Fibroblast of villous mesenchyme (primary cell): ENCODE measurements around the gene SLC4A2. TPM values are rescaled to one million over a fixed set of nuclear protein-coding genes. Genes with fewer than 3 reads are reported as not detected.
A peak's percentile ranks its signal among the peaks of the same experiment; 100 is the strongest.

ENCODE experiments used
- DNase-seq: peaks from one replicate; pipeline ENCODE4 v3.0.0-alpha.2; 2010; ENCODE audit warnings: low read depth
- H3K4me3 ChIP-seq: 2 replicates; pipeline ENCODE4 v1.5.1; 2011; ENCODE audit warnings: low read depth, mild to moderate bottlenecking, low read length
- total RNA-seq: library from RNA; depleted of rRNA; stranded (reverse); fragments of >200 nt; gene quantifications from 2 replicates; pipeline ENCODE4 v1.2.3, GENCODE V29; 2012
- TF ChIP-seq, protein P1 (sequence below): IDR thresholded peaks from 2 replicates; pipeline ENCODE4 v1.5.1; 2012; ENCODE audit warnings: low read depth, mild to moderate bottlenecking, low read length; ENCODE audit not compliant: insufficient read depth

Gene SLC4A2
- total RNA-seq, 1 donor = 85.5 TPM

DNA sequence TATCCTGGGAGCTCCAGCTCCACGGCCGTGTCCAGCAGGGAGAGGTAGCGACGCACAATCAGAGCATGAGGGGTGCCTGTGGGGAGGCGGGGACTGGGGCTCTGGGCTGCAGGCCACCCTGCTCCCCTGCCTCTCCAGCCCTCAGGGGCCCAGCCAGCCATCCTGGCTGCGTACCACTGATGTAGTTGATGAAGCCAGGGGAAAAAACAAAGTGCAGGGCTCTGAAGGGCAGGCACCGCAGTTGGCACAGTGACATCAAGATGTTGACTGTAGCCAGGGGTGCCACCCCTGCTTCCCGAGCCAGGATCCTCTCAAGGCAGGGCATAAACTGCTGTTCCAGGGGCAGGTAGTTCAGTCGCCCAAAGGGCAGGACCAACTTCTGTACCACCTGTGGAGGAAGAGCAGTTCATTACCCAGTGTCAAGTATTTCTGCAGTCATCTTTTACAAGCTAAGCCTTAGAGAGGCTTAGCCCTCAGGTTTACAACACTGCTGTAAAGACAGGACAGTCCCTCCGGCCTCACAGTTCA is 18.4 kb downstream of the SLC4A2 start:
- TF ChIP-seq, protein P1, sequence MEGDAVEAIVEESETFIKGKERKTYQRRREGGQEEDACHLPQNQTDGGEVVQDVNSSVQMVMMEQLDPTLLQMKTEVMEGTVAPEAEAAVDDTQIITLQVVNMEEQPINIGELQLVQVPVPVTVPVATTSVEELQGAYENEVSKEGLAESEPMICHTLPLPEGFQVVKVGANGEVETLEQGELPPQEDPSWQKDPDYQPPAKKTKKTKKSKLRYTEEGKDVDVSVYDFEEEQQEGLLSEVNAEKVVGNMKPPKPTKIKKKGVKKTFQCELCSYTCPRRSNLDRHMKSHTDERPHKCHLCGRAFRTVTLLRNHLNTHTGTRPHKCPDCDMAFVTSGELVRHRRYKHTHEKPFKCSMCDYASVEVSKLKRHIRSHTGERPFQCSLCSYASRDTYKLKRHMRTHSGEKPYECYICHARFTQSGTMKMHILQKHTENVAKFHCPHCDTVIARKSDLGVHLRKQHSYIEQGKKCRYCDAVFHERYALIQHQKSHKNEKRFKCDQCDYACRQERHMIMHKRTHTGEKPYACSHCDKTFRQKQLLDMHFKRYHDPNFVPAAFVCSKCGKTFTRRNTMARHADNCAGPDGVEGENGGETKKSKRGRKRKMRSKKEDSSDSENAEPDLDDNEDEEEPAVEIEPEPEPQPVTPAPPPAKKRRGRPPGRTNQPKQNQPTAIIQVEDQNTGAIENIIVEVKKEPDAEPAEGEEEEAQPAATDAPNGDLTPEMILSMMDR = no peak
- DNase-seq = no peak
- H3K4me3 ChIP-seq = no peak overlapping the region

DNA sequence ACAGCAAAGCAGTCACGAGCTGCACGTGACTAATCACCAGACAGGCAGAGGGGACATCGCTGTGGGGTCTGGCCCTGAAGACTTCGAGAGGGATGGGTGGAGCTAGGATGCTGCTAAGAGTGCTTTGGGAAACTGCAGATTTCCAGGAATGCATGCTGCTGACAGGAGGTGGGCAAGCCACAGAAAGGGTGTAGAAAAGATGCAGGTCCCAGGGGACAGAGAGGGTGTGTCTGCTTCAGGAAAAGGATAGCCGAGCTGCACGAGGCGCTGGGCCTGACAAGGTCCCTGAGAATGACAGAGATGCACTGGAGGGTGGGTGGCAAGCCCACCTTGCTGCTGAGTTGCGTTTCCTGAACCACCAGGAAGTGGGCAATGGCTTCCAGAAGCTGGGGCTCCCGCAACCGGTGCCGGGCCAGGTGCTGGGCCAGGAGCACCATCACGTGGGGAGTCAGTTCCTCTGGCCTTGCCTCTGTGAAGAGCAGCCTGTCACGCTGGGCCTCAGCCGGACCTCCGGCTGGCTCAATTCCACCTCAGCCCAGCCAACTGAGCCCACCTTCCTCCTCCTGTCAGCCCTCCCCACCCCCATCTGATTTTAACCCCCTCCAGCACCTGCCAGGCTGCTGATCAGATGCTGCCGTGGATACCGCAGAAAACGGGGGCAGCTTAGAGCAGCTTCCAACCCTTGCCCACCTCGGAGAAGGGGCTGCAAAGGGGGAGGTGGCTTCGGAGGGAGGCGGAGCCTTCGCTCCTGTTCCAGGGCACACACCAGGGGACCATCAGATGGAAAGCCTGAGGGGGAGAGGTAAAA is 19.0 kb downstream of the SLC4A2 start:
- peak; percentile 68 for DNase-seq
- TF ChIP-seq, protein P1 = no peak
- no peak overlapping the region for H3K4me3 ChIP-seq

DNA sequence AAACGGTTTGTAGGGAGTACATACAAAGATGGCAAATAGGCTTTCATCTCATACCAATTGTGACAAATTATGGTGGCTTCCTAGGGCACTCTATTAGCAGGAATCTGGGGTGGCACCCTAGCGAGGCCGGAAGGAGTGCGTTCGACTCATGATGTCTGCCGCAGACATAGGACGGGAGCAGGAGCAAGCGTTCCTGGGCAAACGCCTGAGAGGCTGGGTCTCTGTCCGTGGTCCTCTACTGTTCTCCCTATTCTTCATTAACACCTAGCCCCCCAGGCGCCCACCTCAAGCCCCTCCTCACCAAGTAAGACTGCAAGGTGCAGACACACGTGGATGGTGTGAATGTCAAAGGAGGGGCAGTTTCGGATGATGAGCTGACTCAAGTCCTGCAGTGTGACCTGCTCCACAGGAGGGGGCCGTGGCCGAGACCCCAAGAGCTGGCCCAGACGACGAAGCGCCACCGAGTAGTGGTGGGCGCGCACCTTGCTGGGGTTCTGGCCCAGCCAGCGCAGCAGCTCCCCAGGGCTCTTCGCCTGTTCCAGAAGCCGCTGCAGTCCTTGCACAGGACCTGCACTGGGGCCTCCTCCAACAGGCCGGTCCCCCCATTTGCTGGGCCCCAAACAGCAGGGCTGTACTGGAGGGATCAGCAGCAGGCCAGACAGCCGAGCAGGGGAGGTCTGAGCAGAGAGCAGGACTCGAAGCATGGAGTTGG is 20.0 kb downstream of the SLC4A2 start:
- DNase-seq = no peak
- TF ChIP-seq, protein P1 = no peak
- H3K4me3 ChIP-seq = peak overlapping the region; percentile 88

DNA sequence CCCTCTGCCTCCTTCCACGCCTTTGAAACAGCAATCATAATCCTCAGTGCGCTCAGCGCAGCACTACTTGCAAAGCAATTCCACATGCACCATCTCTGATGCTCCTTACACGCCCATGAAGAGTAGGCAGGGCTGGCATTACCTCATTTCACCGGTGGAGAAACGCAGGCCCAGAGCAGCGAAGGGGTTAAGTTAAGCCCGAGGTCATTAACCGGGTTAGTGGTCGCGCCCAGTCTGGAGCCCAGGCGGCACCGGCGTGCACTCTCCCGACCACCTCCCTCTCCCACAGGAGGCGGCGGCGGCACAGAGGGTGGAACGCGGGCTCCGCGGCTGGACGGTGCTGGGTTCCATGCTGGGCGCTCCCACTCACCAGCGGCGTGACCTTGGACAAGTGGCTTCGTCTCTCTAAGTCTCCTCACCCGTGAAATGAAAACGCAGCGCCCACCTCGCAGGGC is 20.7 kb downstream of the SLC4A2 start:
- TF ChIP-seq, protein P1 = no peak
- DNase-seq = peak; percentile 46
- H3K4me3 ChIP-seq = peak overlapping the region; percentile 88

DNA sequence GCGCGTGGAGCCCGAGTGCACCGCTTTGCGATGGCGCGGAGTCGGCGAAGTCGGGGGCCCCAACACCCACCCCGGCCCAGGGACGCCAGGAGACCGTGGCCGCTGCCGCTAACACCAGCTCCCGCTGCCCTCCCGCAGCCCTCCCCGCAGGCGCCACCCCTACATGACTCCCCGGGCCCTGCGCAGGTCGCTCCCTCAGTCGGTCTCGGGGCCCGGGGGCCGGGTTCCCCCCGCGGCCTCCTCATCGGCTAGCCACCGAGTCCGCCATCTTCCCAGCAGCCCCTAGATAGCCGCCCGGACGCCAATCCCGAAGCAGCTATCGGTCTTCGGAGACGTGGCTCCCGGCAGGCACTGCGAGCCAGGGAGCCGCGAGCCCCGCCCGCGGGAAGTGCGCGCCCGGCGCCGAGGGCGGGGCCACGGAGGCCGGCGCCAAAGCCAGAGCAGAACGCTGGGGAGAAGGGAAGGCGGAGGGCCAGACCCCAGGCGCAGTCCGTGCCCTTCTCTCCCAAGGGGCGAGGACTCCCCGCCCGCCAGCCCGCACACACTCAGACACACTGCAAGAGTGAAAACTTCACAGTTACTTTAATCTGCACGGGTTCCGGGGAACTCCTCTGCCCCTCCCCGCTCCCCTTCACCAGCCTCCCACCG is 21.3 kb downstream of the SLC4A2 start, which contains the start of gene FASTK:
FASTK (minus strand) TSS at position 288 of the 648 bp plus-strand sequence; CDS start at position 245, 43 bp downstream.
- TF ChIP-seq, protein P1 = no peak
- DNase-seq = peak; percentile 93
- peak within 1 kb of the TSS; percentile 88 for H3K4me3 ChIP-seq

DNA sequence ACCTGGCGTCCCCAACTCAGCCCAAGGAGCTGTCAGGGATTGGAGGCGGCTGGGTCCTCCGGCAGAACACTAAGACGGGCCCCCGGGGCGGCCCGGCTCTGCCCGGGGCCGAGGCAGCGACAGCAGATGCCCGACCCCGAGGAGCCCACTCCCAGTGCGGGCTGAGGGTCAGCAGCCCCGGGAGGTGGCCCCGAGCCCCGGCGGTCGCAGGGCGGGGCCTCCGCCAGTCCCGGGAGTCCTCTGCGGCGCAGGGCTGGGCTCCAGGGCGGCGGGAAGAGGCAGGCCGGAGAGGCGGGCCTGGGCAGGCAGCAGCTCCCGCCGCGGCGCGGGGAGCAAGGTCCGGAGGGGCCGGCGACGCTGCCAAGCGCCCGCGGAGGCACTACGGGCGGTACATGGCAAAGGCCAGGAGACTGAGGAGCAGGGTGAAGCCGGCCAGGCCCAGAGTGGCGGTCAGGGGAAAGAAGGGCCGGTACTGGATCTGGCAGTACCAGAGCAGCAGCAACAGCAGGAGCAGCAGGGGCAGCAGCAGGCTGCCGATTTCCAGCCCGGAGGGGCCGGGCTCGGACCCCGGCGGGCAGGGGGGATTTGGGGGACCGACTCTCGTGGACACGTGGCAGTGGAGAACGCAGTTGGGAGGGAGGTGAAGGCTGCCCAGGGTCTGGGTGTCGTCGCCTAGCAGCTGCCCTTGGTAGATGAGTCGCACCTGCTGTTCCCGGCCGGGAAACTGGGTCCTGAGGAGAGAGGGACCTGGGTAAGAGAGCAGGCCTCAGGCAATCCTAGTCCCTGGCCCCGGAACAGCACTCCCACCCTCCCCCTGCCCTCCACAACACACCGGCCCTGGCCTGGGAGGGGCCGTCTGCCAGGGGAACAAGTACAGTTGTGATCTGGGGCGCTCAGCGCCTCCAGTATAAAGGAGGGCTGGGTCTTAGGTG is 22.0 kb downstream of the SLC4A2 start:
- peak; percentile 37 for DNase-seq

More for the DNA sequence above, 22.0 kb downstream of the SLC4A2 start:
- TF ChIP-seq, protein P1 = no peak
- H3K4me3 ChIP-seq = peak overlapping the region; percentile 72
